Endothelial cell of umbilical vein (primary cell): Measurements from ENCODE around the gene SPON1. TPM values are rescaled to one million over a fixed set of nuclear protein-coding genes. Genes with fewer than 3 reads are reported as not detected.

ENCODE experiments used
- BruUV-seq: library from RNA; stranded (reverse); fragments of 400-500 nt; replicated peaks from 2 replicates; lab custom pipeline; 2021; lab: Mats Ljungman, UMichigan
- CTCF ChIA-PET: fragments of 300-600, 350-600 bp; sonication (Branson Sonifier 250); formaldehyde crosslinking; loops from one replicate; lab custom pipeline; 2021; ENCODE audit warnings: antibody characterized with exemption, inconsistent platforms; lab: Charles Lee
- POLR2A ChIA-PET: fragments of 300-600, 350-600 bp; sonication (Branson Sonifier 250); formaldehyde crosslinking; loops from one replicate; lab custom pipeline; 2021; ENCODE audit warnings: antibody characterized with exemption, inconsistent platforms; lab: Charles Lee
- DNase-seq: peaks from one replicate; pipeline ENCODE4 v3.0.0-alpha.2; 2011; ENCODE audit warnings: low read depth, low spot score
- FAIRE-seq: peaks from 2 replicates; lab custom pipeline; 2011; peaks lifted over from hg19 to GRCh38; lab: Jason Lieb, UNC
- H2AFZ ChIP-seq: 2 replicates; pipeline ENCODE4 v1.6.0; 2012; ENCODE audit warnings: low read depth, low read length, control low read depth, inconsistent platforms
- H3K27ac ChIP-seq: 2 replicates; pipeline ENCODE4 v1.5.1; 2011; ENCODE audit warnings: low read depth, mild to moderate bottlenecking, control low read depth, low read length, moderate library complexity; ENCODE audit not compliant: insufficient read depth
- H3K27me3 ChIP-seq, 2 experiments: 2 replicates each; pipeline versions ENCODE4 v1.6.0 to v1.6.1; 2011; ENCODE audit warnings: low read length in 2 of 2, mixed read lengths in 1 of 2; ENCODE audit not compliant: control insufficient read depth in 2 of 2, insufficient read depth in 2 of 2
- H3K36me3 ChIP-seq, 2 experiments: 2 replicates in 1 of 2; 3 replicates in 1 of 2; pipeline ENCODE4 v1.5.1; 2011; ENCODE audit warnings: low read length in 2 of 2, mild to moderate bottlenecking in 1 of 2, moderate library complexity in 1 of 2; ENCODE audit not compliant: control insufficient read depth in 2 of 2, insufficient read depth in 2 of 2; ENCODE audit errors: extremely low read depth in 1 of 2
- H3K4me1 ChIP-seq: 3 replicates; pipeline ENCODE4 v1.5.1; 2011; ENCODE audit warnings: mild to moderate bottlenecking, low read length; ENCODE audit not compliant: control insufficient read depth, insufficient read depth; ENCODE audit errors: extremely low read depth
- H3K4me2 ChIP-seq: 2 replicates; pipeline ENCODE4 v1.6.1; 2011; ENCODE audit warnings: low read length, control low read depth, mixed read lengths; ENCODE audit not compliant: insufficient read depth
- H3K4me3 ChIP-seq, 3 experiments: fragments of 200-600 bp in 1 of 3; sonication (generic), shearing (Covaris generic) in 1 of 3; replicated peaks in 1 of 3; 2 replicates each; pipeline ENCODE4 v1.5.1; 2011 to 2016; ENCODE audit warnings: control low read depth in 3 of 3, low read length in 3 of 3, mild to moderate bottlenecking in 2 of 3, inconsistent platforms in 1 of 3, low read depth in 1 of 3, moderate library complexity in 1 of 3; ENCODE audit not compliant: insufficient read depth in 1 of 3
- H3K79me2 ChIP-seq: 2 replicates; pipeline ENCODE4 v1.6.0; 2012; ENCODE audit warnings: low read length, inconsistent platforms; ENCODE audit not compliant: control insufficient read depth, insufficient read depth
- H3K9ac ChIP-seq: replicated peaks from 2 replicates; pipeline ENCODE3; 2011; ENCODE audit warnings: low read length, control low read depth; ENCODE audit not compliant: insufficient read depth; ENCODE audit errors: extremely low read depth
- H3K9me1 ChIP-seq: replicated peaks from 3 replicates; pipeline ENCODE4 v1.6.0; 2011; ENCODE audit warnings: mild to moderate bottlenecking, low read length; ENCODE audit not compliant: control insufficient read depth, insufficient read depth; ENCODE audit errors: extremely low read depth
- H3K9me3 ChIP-seq: replicated peaks from 2 replicates; pipeline ENCODE4 v1.5.1; 2012; ENCODE audit warnings: low read length, inconsistent platforms; ENCODE audit not compliant: control insufficient read depth, insufficient read depth
- H4K20me1 ChIP-seq: replicated peaks from 2 replicates; pipeline ENCODE3; 2011; ENCODE audit warnings: mild to moderate bottlenecking, low read length; ENCODE audit not compliant: control insufficient read depth, insufficient read depth; ENCODE audit errors: extremely low read depth
- EZH2 ChIP-seq: IDR thresholded peaks from 2 replicates; pipeline ENCODE4 v1.6.1; 2012; ENCODE audit warnings: borderline replicate concordance, low read depth, mild to moderate bottlenecking, moderate library complexity, low read length, inconsistent platforms; ENCODE audit not compliant: severe bottlenecking
- FOS ChIP-seq: IDR thresholded peaks from 2 replicates; pipeline ENCODE4 v1.6.1; 2011; ENCODE audit warnings: mild to moderate bottlenecking, low read length, moderate library complexity, borderline replicate concordance; ENCODE audit not compliant: insufficient read depth
- GATA2 ChIP-seq: IDR thresholded peaks from 2 replicates; pipeline ENCODE4 v1.7.0; 2011; ENCODE audit warnings: low read depth, mild to moderate bottlenecking, moderate library complexity, mixed read lengths, low read length; ENCODE audit not compliant: insufficient read length, insufficient read depth
- MYC ChIP-seq: IDR thresholded peaks from one replicate; pipeline ENCODE4 v1.6.1; 2011; ENCODE audit warnings: mild to moderate bottlenecking, low read depth, low read length
- POLR2A ChIP-seq: IDR thresholded peaks from 2 replicates; pipeline ENCODE4 v1.6.1; 2012; ENCODE audit warnings: low read depth, mild to moderate bottlenecking, control low read depth, low read length
- POLR2AphosphoS5 ChIP-seq: IDR thresholded peaks from 2 replicates; pipeline ENCODE4 v1.6.1; 2012; ENCODE audit warnings: low read depth, mild to moderate bottlenecking, control low read depth, low read length, moderate library complexity; ENCODE audit not compliant: insufficient read depth
- dilution Hi-C: fragments of 300-500 bp; cut with MboI; formaldehyde crosslinking; loops from one replicate; pipeline ENCODE4 v1.15.0; 2019; ENCODE audit warnings: low sequenced_read_pairs; ENCODE audit not compliant: extremely low pct_ligation_motif_present
- intact Hi-C: fragments of 100-400 bp; cut with micrococcal nuclease; formaldehyde crosslinking; loops from one replicate; pipeline ENCODE4 v1.10.0; 2022
- polyA plus RNA-seq, 4 experiments: library from polyadenylated mRNA; depleted of rRNA in 3 of 4; stranded (reverse) in 3 of 4; unstranded in 1 of 4; fragments of >200 nt; gene quantifications; 2 replicates each; pipeline versions ENCODE4 v1.2.1 to v1.2.3, GENCODE V29; 2011 to 2012; ENCODE audit warnings: missing spikeins in 1 of 4
- total RNA-seq: library from RNA; stranded (reverse); gene quantifications from 2 replicates; pipeline ENCODE4 v1.2.3, GENCODE V29; 2021
- TF ChIP-seq, protein P1 (sequence below): IDR thresholded peaks from 2 replicates; pipeline ENCODE4 v1.6.1; 2011; ENCODE audit not compliant: insufficient read depth, insufficient read length
- TF ChIP-seq, protein P2 (sequence below), 2 donors: IDR thresholded peaks; 1 replicate in 1 of 2; 2 replicates in 1 of 2; pipeline ENCODE4 v1.5.1; 2011; ENCODE audit warnings: low read length in 2 of 2, mild to moderate bottlenecking in 2 of 2, moderate library complexity in 2 of 2, control low read depth in 1 of 2, inconsistent platforms in 1 of 2, low read depth in 1 of 2; ENCODE audit not compliant: insufficient read depth in 1 of 2; ENCODE audit errors: extremely low read depth in 1 of 2

Gene SPON1
- total and polyA plus RNA-seq, 2 donors (not counting 3 experiments of a cell fraction or from before 2014, with no cell fraction given) = 0.31 TPM; not detected in 1

DNA sequence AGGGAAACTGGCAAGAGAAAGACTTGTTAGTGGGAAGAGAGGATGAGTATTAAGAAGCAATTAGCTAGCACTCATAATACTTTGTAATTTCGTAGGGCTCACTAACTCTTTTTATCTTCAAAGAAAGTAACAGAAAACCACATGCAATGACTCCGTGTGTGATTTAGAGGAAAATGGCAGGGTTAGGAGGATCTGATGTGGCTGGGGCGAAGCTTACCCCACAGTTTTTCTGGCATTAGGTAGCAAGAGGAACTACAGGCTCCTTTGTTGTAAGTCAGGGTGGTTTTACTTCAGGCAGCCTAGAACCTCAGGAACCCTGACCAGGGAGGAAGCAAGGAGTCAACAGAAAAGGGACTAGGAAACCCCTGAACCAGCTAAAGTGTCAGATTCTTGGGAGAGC is 89.7 kb downstream of the SPON1 start:
- Histone ChIP-seq H3K4me3 (no peak overlapping the region), H4K20me1 (no peaks in the 10 kb centered on the region), H3K79me2 (no peaks in the 10 kb centered on the region), H3K27me3 (no peaks in the 10 kb centered on the region), H2AFZ (no peak overlapping the region), H3K4me2 (no peak overlapping the region), H3K36me3 (no peaks in the 10 kb centered on the region), H3K9me3 (no peaks in the 10 kb centered on the region), H3K27ac (no peak overlapping the region), H3K4me1 (no peaks in the 10 kb centered on the region), H3K9ac (no peak overlapping the region), H3K9me1 (no peaks in the 10 kb centered on the region)
- CTCF ChIA-PET = no interaction called here
- dilution Hi-C loops (no loop called here), intact Hi-C loops (no loop called here)
- POLR2A ChIA-PET = no interaction called here
- FAIRE-seq = no peak
- DNase-seq = no peak
- TF ChIP-seq FOS (no peak), MYC (no peak), EZH2 (no peak), POLR2A (no peak), POLR2AphosphoS5 (no peak), GATA2 (no peak)
- TF ChIP-seq, protein P1, sequence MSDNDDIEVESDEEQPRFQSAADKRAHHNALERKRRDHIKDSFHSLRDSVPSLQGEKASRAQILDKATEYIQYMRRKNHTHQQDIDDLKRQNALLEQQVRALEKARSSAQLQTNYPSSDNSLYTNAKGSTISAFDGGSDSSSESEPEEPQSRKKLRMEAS = no peak
- TF ChIP-seq, protein P2, sequence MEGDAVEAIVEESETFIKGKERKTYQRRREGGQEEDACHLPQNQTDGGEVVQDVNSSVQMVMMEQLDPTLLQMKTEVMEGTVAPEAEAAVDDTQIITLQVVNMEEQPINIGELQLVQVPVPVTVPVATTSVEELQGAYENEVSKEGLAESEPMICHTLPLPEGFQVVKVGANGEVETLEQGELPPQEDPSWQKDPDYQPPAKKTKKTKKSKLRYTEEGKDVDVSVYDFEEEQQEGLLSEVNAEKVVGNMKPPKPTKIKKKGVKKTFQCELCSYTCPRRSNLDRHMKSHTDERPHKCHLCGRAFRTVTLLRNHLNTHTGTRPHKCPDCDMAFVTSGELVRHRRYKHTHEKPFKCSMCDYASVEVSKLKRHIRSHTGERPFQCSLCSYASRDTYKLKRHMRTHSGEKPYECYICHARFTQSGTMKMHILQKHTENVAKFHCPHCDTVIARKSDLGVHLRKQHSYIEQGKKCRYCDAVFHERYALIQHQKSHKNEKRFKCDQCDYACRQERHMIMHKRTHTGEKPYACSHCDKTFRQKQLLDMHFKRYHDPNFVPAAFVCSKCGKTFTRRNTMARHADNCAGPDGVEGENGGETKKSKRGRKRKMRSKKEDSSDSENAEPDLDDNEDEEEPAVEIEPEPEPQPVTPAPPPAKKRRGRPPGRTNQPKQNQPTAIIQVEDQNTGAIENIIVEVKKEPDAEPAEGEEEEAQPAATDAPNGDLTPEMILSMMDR (IDR thresholded peaks at IDR 0.05; ENCODE audit: extremely low read depth in 1 of 2, insufficient read depth in 1 of 2, low read depth in 1 of 2, low read length in 2 of 2) = no peak
- no TSS peak for BruUV-seq
